Sigmoid colon (tissue), 4 donors: ENCODE measurements around the gene ANKRD6.

ENCODE experiments used
- CTCF ChIP-seq, 4 experiments: fragments of 450-650 bp in 3 of 4; fragments of 200-600 bp in 1 of 4; IDR thresholded peaks; one replicate each; pipeline ENCODE4 v1.5.1; 2016 to 2019; ENCODE audit warnings: antibody characterized with exemption in 4 of 4, mild to moderate bottlenecking in 3 of 4, moderate library complexity in 2 of 4
- POLR2A ChIP-seq, 2 donors: fragments of 450-650 bp; IDR thresholded peaks; one replicate each; pipeline ENCODE4 v1.6.1; 2016; ENCODE audit warnings: antibody characterized with exemption in 2 of 2, mild to moderate bottlenecking in 2 of 2, moderate library complexity in 2 of 2
- POLR2AphosphoS5 ChIP-seq, 4 donors: sonication (generic); formaldehyde crosslinking; IDR thresholded peaks; one replicate each; pipeline ENCODE4 v1.6.1; 2017; ENCODE audit warnings: antibody characterized with exemption in 4 of 4

GRCh38 chr6:89680551-89680950 is 247.6 kb downstream of the ANKRD6 start:
- TF ChIP-seq CTCF (IDR thresholded peaks at IDR 0.05) (no peak), POLR2A (IDR thresholded peaks at IDR 0.05) (no peak), POLR2AphosphoS5 (IDR thresholded peaks at IDR 0.05) (no peak)
